HCT116 (cell line): ENCODE data around the gene STIM2. TPM values are rescaled to one million over a fixed set of nuclear protein-coding genes. Genes with fewer than 3 reads are reported as not detected.

Source experiments
- ATAC-seq: fragments of 200-7000 bp; cut with Tn5 transposase; 2 replicates; pipeline ENCODE4 v1.9.1; 2020; ENCODE audit warnings: mild to moderate bottlenecking, moderate library complexity
- BruUV-seq: library from RNA; stranded (reverse); fragments of 400-500 nt; replicated peaks from 2 replicates; lab custom pipeline; 2021; lab: Mats Ljungman, UMichigan
- CTCF ChIA-PET: fragments of 300-600 bp; sonication (Branson Sonifier 250); formaldehyde crosslinking; loops from one replicate; lab custom pipeline; 2021; ENCODE audit warnings: antibody characterized with exemption; lab: Charles Lee
- POLR2A ChIA-PET: fragments of 300-600, 350-600 bp; sonication (Branson Sonifier 250); formaldehyde crosslinking; loops from one replicate; lab custom pipeline; 2021; ENCODE audit warnings: antibody characterized with exemption; lab: Charles Lee
- RAD21 ChIA-PET, 2 experiments: fragments of 300-600 bp; sonication (Branson Sonifier 250); formaldehyde crosslinking; loops; one replicate each; lab custom pipeline; 2023; ENCODE audit warnings: low total read pairs in 2 of 2; ENCODE audit not compliant: uncharacterized antibody in 2 of 2, unreplicated experiment in 2 of 2, low non-redundant PET in 1 of 2; lab: Charles Lee
- DNase-seq: peaks from one replicate; pipeline ENCODE4 v3.0.0-alpha.2; 2010; ENCODE audit warnings: low read depth, low spot score
- H2AFZ ChIP-seq: fragments of 200-600 bp; shearing (Covaris generic), sonication (generic); 2 replicates; pipeline ENCODE4 v1.6.1; 2017; ENCODE audit warnings: low read depth, mixed run types, mixed read lengths, antibody characterized with exemption, low read length; ENCODE audit not compliant: poor library complexity, severe bottlenecking
- H3K27ac ChIP-seq: 2 replicates; pipeline ENCODE4 v1.5.1; 2012; ENCODE audit warnings: low read depth, low read length
- H3K27me3 ChIP-seq: fragments of 200-600 bp; sonication (generic); 2 replicates; pipeline ENCODE4 v1.6.1; 2016; ENCODE audit warnings: mixed run types, low read length, mixed read lengths; ENCODE audit not compliant: insufficient read depth
- H3K36me3 ChIP-seq, 2 experiments: fragments of 200-500 bp in 1 of 2; fragments of 200-600 bp in 1 of 2; sonication (Bioruptor generic) in 1 of 2; sonication (generic) in 1 of 2; 2 replicates each; pipeline versions ENCODE4 v1.5.1 to v1.6.1; 2014 to 2016; ENCODE audit warnings: low read length in 2 of 2, inconsistent platforms in 1 of 2, mixed read lengths in 1 of 2, mixed run types in 1 of 2; ENCODE audit not compliant: insufficient read depth in 2 of 2, control insufficient read depth in 1 of 2
- H3K4me1 ChIP-seq, 2 experiments: fragments of 200-600 bp in 1 of 2; sonication (generic) in 1 of 2; 2 replicates each; pipeline versions ENCODE4 v1.5.1 to v1.6.1; 2012 to 2017; ENCODE audit warnings: low read length in 2 of 2, inconsistent platforms in 1 of 2, mild to moderate bottlenecking in 1 of 2, mixed read lengths in 1 of 2, mixed run types in 1 of 2, moderate library complexity in 1 of 2; ENCODE audit not compliant: insufficient read depth in 2 of 2, control insufficient read depth in 1 of 2
- H3K4me2 ChIP-seq: fragments of 200-600 bp; sonication (generic); 2 replicates; pipeline ENCODE4 v1.6.1; 2017; ENCODE audit warnings: mixed run types, low read length, mixed read lengths
- H3K4me3 ChIP-seq, 2 experiments: fragments of 200-600 bp in 1 of 2; sonication (generic) in 1 of 2; replicated peaks in 1 of 2; 2 replicates each; pipeline ENCODE4 v1.5.1; 2011 to 2016; ENCODE audit warnings: low read length in 2 of 2, control low read depth in 1 of 2, low read depth in 1 of 2, mild to moderate bottlenecking in 1 of 2, mixed read lengths in 1 of 2, mixed run types in 1 of 2
- H3K79me2 ChIP-seq: fragments of 200-600 bp; sonication (generic); 2 replicates; pipeline ENCODE4 v1.6.1; 2017; ENCODE audit warnings: mild to moderate bottlenecking, mixed run types, low read length, moderate library complexity, mixed read lengths; ENCODE audit not compliant: insufficient read depth
- H3K9ac ChIP-seq: fragments of 200-600 bp; sonication (generic); 2 replicates; pipeline ENCODE4 v1.6.1; 2016; ENCODE audit warnings: low read length, mixed read lengths
- H3K9me2 ChIP-seq: fragments of 200-600 bp; sonication (generic), shearing (Covaris generic); 2 replicates; pipeline ENCODE4 v1.6.1; 2017; ENCODE audit warnings: mixed run types, mild to moderate bottlenecking, moderate library complexity; ENCODE audit not compliant: insufficient read depth
- H3K9me3 ChIP-seq, 2 experiments: fragments of 200-500 bp in 1 of 2; fragments of 200-600 bp in 1 of 2; sonication (Bioruptor generic) in 1 of 2; sonication (generic) in 1 of 2; 2 replicates each; pipeline ENCODE4 v1.6.1; 2014 to 2017; ENCODE audit warnings: low read length in 2 of 2, mixed read lengths in 2 of 2, inconsistent platforms in 1 of 2, low read depth in 1 of 2, mild to moderate bottlenecking in 1 of 2, mixed run types in 1 of 2, moderate library complexity in 1 of 2; ENCODE audit not compliant: control insufficient read depth in 1 of 2, insufficient read depth in 1 of 2
- H4K20me1 ChIP-seq: fragments of 200-600 bp; sonication (generic), shearing (Covaris generic); 2 replicates; pipeline ENCODE4 v1.6.1; 2017; ENCODE audit warnings: mixed run types, mild to moderate bottlenecking, moderate library complexity; ENCODE audit not compliant: insufficient read depth
- CEBPB ChIP-seq: IDR thresholded peaks from 2 replicates; pipeline ENCODE4 v1.6.1; 2012; ENCODE audit warnings: low read depth
- EGR1 ChIP-seq: IDR thresholded peaks from 2 replicates; pipeline ENCODE4 v1.6.1; 2012; ENCODE audit warnings: low read depth
- EZH2 ChIP-seq: fragments of 200-600 bp; sonication (generic); IDR thresholded peaks from 2 replicates; pipeline ENCODE4 v1.6.1; 2017; ENCODE audit warnings: antibody characterized with exemption, mixed run types
- POLR2A ChIP-seq: IDR thresholded peaks from 2 replicates; pipeline ENCODE4 v1.7.0; 2011; ENCODE audit warnings: borderline replicate concordance; ENCODE audit not compliant: insufficient read depth, insufficient read length; ENCODE audit errors: extremely low read depth
- SP1 ChIP-seq: IDR thresholded peaks from 2 replicates; pipeline ENCODE4 v1.6.1; 2012; ENCODE audit warnings: low read depth
- SRF ChIP-seq: IDR thresholded peaks from 2 replicates; pipeline ENCODE4 v1.6.1; 2012; ENCODE audit warnings: low read depth
- ZFX ChIP-seq: fragments of 450-650 bp; IDR thresholded peaks from 2 replicates; pipeline ENCODE4 v1.6.1; 2017
- intact Hi-C: fragments of 100-400 bp; cut with micrococcal nuclease; formaldehyde crosslinking; loops from 2 replicates; pipeline ENCODE4 v1.10.0; 2022
- total RNA-seq: library from RNA; stranded (reverse); gene quantifications from one replicate; pipeline ENCODE4 v1.2.1, GENCODE V29; 2021; ENCODE audit not compliant: unreplicated experiment
- TF ChIP-seq, protein P1 (sequence below): IDR thresholded peaks from 2 replicates; pipeline ENCODE4 v1.6.1; 2012
- TF ChIP-seq, protein P2 (sequence below): IDR thresholded peaks from 2 replicates; pipeline ENCODE4 v1.6.1; 2012; ENCODE audit warnings: low read depth

STIM2 gene
- total RNA-seq, 1 experiment from 2014 or later, result 65.9 TPM

DNA sequence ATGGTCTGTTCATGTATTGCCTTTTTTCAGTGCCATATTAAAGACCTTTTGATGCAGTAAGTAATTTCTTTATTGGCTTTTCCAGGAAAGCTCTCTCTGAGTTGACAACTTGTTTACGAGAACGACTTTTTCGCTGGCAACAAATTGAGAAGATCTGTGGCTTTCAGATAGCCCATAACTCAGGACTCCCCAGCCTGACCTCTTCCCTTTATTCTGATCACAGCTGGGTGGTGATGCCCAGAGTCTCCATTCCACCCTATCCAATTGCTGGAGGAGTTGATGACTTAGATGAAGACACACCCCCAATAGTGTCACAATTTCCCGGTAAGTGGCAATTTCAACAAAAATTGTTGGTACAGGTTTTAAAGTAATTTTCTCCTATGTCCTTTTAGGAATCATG lies 148.0 kb downstream of the STIM2 start:
- intact Hi-C loops, result loop anchor here (10.0 kb wide), 3 partner anchors 214 to 424 kb away; partner anchors contain the start of gene TBC1D19
- Histone ChIP-seq H3K9me3 (no peaks in the 10 kb centered on the region), H3K4me3 (no peak overlapping the region), H3K79me2 (no peaks in the 10 kb centered on the region)
- no TSS peak for BruUV-seq
- CTCF ChIA-PET, result no interaction called here
- TF ChIP-seq CEBPB (no peak), SP1 (no peak), SRF (no peak), ZFX (no peak), EGR1 (no peak), EZH2 (no peak), POLR2A (no peak)
- TF ChIP-seq, protein P1, sequence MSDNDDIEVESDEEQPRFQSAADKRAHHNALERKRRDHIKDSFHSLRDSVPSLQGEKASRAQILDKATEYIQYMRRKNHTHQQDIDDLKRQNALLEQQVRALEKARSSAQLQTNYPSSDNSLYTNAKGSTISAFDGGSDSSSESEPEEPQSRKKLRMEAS, result no peak
- TF ChIP-seq, protein P2, sequence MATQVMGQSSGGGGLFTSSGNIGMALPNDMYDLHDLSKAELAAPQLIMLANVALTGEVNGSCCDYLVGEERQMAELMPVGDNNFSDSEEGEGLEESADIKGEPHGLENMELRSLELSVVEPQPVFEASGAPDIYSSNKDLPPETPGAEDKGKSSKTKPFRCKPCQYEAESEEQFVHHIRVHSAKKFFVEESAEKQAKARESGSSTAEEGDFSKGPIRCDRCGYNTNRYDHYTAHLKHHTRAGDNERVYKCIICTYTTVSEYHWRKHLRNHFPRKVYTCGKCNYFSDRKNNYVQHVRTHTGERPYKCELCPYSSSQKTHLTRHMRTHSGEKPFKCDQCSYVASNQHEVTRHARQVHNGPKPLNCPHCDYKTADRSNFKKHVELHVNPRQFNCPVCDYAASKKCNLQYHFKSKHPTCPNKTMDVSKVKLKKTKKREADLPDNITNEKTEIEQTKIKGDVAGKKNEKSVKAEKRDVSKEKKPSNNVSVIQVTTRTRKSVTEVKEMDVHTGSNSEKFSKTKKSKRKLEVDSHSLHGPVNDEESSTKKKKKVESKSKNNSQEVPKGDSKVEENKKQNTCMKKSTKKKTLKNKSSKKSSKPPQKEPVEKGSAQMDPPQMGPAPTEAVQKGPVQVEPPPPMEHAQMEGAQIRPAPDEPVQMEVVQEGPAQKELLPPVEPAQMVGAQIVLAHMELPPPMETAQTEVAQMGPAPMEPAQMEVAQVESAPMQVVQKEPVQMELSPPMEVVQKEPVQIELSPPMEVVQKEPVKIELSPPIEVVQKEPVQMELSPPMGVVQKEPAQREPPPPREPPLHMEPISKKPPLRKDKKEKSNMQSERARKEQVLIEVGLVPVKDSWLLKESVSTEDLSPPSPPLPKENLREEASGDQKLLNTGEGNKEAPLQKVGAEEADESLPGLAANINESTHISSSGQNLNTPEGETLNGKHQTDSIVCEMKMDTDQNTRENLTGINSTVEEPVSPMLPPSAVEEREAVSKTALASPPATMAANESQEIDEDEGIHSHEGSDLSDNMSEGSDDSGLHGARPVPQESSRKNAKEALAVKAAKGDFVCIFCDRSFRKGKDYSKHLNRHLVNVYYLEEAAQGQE, result no peak
- TF ChIP-seq, all 23 proteins: peak for 0
- Histone ChIP-seq H2AFZ (no peak overlapping the region), H3K4me1 (peaks cover 0 to 6% of the 10 kb centered on the region in 2 experiments; a peak in 1 of 4 replicates), H4K20me1 (no peaks in the 10 kb centered on the region), H3K27me3 (no peaks in the 10 kb centered on the region), H3K36me3 (no peaks in the 10 kb centered on the region), H3K4me2 (no peak overlapping the region), H3K9me2 (no peaks in the 10 kb centered on the region), H3K9ac (no peak overlapping the region), H3K27ac (no peak overlapping the region)
- ChIA-PET RAD21 (no interaction called here), POLR2A (no interaction called here)
- ATAC-seq, result no peak
- no peak for DNase-seq
